Astrocyte (in vitro differentiated cells and primary cell): Measurements from ENCODE around the gene HHLA2. TPM values are rescaled to one million over a fixed set of nuclear protein-coding genes. Genes with fewer than 3 reads are reported as not detected.
"Not testable (repeated sequence)": the region's sequence is repeated elsewhere in the genome, so short reads cannot be mapped to it uniquely, and the experiment has no call there.

Source experiments
- DNase-seq: peaks from one replicate; pipeline ENCODE4 v3.0.0-alpha.2; 2010; ENCODE audit warnings: low read depth
- FAIRE-seq: peaks from 2 replicates; lab custom pipeline; 2011; peaks lifted over from hg19 to GRCh38; lab: Jason Lieb, UNC
- H2AFZ ChIP-seq: 2 replicates; pipeline ENCODE4 v1.6.0; 2012; ENCODE audit warnings: low read depth, low read length, inconsistent platforms
- H3K27ac ChIP-seq: 2 replicates; pipeline ENCODE4 v1.5.1; 2011; ENCODE audit warnings: low read depth, low read length, inconsistent platforms
- H3K27me3 ChIP-seq: 2 replicates; pipeline ENCODE4 v1.6.0; 2011; ENCODE audit warnings: low read length, inconsistent platforms; ENCODE audit not compliant: insufficient read depth
- H3K36me3 ChIP-seq: 2 replicates; pipeline ENCODE4 v1.5.1; 2011; ENCODE audit warnings: low read length, inconsistent platforms; ENCODE audit not compliant: insufficient read depth
- H3K4me1 ChIP-seq: 2 replicates; pipeline ENCODE4 v1.5.1; 2011; ENCODE audit warnings: low read length, inconsistent platforms; ENCODE audit not compliant: insufficient read depth
- H3K4me2 ChIP-seq: 2 replicates; pipeline ENCODE4 v1.6.0; 2012; ENCODE audit warnings: low read length, inconsistent platforms
- H3K4me3 ChIP-seq: 2 replicates; pipeline ENCODE4 v1.5.1; 2011; ENCODE audit warnings: low read depth, mild to moderate bottlenecking, low read length, inconsistent platforms; ENCODE audit not compliant: insufficient read depth
- H3K79me2 ChIP-seq: 2 replicates; pipeline ENCODE4 v1.6.0; 2012; ENCODE audit warnings: mild to moderate bottlenecking, low read length, inconsistent platforms; ENCODE audit not compliant: insufficient read depth
- H3K9ac ChIP-seq: 2 replicates; pipeline ENCODE4 v1.6.0; 2012; ENCODE audit warnings: mild to moderate bottlenecking, low read length, inconsistent platforms
- H3K9me3 ChIP-seq: 2 replicates; pipeline ENCODE4 v1.5.1; 2012; ENCODE audit warnings: low read depth, mild to moderate bottlenecking, low read length, inconsistent platforms; ENCODE audit not compliant: insufficient read depth
- H4K20me1 ChIP-seq: 2 replicates; pipeline ENCODE4 v1.6.0; 2012; ENCODE audit warnings: low read length, inconsistent platforms; ENCODE audit not compliant: insufficient read depth
- H3K27ac Mint-ChIP-seq: one replicate; pipeline ENCODE4 v1.8.0; 2021; ENCODE audit warnings: mild to moderate bottlenecking, mixed read lengths; ENCODE audit not compliant: unreplicated experiment
- H3K27me3 Mint-ChIP-seq: one replicate; pipeline ENCODE4 v1.8.0; 2021; ENCODE audit warnings: low read depth, mixed read lengths; ENCODE audit not compliant: unreplicated experiment
- H3K36me3 Mint-ChIP-seq: one replicate; pipeline ENCODE4 v1.8.0; 2021; ENCODE audit warnings: low read depth, mixed read lengths; ENCODE audit not compliant: unreplicated experiment
- H3K4me1 Mint-ChIP-seq: one replicate; pipeline ENCODE4 v1.8.0; 2021; ENCODE audit warnings: low read depth, mixed read lengths; ENCODE audit not compliant: unreplicated experiment
- H3K4me3 Mint-ChIP-seq: one replicate; pipeline ENCODE4 v1.8.0; 2021; ENCODE audit warnings: mild to moderate bottlenecking, moderate library complexity, mixed read lengths; ENCODE audit not compliant: unreplicated experiment
- H3K9me3 Mint-ChIP-seq: one replicate; pipeline ENCODE4 v1.8.0; 2021; ENCODE audit warnings: mild to moderate bottlenecking, mixed read lengths; ENCODE audit not compliant: unreplicated experiment
- EZH2 ChIP-seq: IDR thresholded peaks from 2 replicates; pipeline ENCODE4 v1.6.1; 2012; ENCODE audit warnings: mild to moderate bottlenecking, low read length, inconsistent platforms; ENCODE audit not compliant: insufficient read depth
- total RNA-seq: library from RNA; stranded (reverse); gene quantifications from 2 replicates; pipeline ENCODE4 v1.2.1, GENCODE V29; 2021
- TF ChIP-seq, protein P1 (sequence below): IDR thresholded peaks from 2 replicates; pipeline ENCODE4 v1.5.1; 2011; ENCODE audit warnings: low read depth, mild to moderate bottlenecking, inconsistent platforms, low read length, moderate library complexity; ENCODE audit not compliant: insufficient read depth

HHLA2 gene
- total RNA-seq, 1 donor from 2014 or later, result not detected

- H4K20me1 ChIP-seq, result no peaks in the 10 kb centered on the region
- H3K4me3 ChIP-seq, result no peak overlapping the region
- Mint-ChIP-seq H3K27me3 (no peaks in the 10 kb centered on the region), H3K9me3 (no peaks in the 10 kb centered on the region), H3K4me1 (no peaks in the 10 kb centered on the region), H3K27ac (no peak overlapping the region), H3K36me3 (no peaks in the 10 kb centered on the region), H3K4me3 (no peak overlapping the region)
- H3K4me1 ChIP-seq, result no peaks in the 10 kb centered on the region
- no peaks in the 10 kb centered on the region for H3K9me3 ChIP-seq
- TF ChIP-seq, protein P1, sequence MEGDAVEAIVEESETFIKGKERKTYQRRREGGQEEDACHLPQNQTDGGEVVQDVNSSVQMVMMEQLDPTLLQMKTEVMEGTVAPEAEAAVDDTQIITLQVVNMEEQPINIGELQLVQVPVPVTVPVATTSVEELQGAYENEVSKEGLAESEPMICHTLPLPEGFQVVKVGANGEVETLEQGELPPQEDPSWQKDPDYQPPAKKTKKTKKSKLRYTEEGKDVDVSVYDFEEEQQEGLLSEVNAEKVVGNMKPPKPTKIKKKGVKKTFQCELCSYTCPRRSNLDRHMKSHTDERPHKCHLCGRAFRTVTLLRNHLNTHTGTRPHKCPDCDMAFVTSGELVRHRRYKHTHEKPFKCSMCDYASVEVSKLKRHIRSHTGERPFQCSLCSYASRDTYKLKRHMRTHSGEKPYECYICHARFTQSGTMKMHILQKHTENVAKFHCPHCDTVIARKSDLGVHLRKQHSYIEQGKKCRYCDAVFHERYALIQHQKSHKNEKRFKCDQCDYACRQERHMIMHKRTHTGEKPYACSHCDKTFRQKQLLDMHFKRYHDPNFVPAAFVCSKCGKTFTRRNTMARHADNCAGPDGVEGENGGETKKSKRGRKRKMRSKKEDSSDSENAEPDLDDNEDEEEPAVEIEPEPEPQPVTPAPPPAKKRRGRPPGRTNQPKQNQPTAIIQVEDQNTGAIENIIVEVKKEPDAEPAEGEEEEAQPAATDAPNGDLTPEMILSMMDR, result no peak
- TF ChIP-seq EZH2, result no peak
- DNase-seq (no peak), FAIRE-seq (no peak)
- H3K9ac ChIP-seq, result no peak overlapping the region
- no peaks in the 10 kb centered on the region for H3K79me2 ChIP-seq
- H3K27me3 ChIP-seq, result no peaks in the 10 kb centered on the region
- no peaks in the 10 kb centered on the region for H3K36me3 ChIP-seq
- no peak overlapping the region for H2AFZ ChIP-seq
- no peak overlapping the region for H3K27ac ChIP-seq
- no peak overlapping the region for H3K4me2 ChIP-seq
Measured at GRCh38 chr3:108251844-108252243, 44.5 kb upstream of the HHLA2 start.

DNA sequence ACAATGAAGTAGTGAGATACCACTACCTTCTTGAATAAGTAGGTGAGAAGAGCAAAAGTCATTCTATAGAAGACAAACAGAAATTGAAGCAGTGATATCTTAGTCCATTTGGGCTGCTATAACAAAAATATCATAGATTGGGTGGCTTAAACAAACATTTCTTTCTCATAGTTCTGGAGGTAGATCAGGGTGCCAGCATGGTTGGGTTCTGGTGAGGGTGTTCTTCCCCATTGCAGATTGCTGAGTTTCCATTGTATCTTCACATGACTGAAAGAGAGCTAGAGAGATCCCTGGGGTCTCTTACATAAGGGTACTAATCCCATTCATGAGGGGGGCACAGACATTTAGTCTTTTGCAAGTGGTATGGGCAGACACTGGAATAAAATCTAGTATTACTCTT, 41.2 kb upstream of the HHLA2 start:
- no peaks in the 10 kb centered on the region for H3K9me3 ChIP-seq
- H3K4me2 ChIP-seq, result no peak overlapping the region
- H3K4me1 ChIP-seq, result no peaks in the 10 kb centered on the region
- no peak overlapping the region for H3K4me3 Mint-ChIP-seq
- DNase-seq, result no peak
- no peak overlapping the region for H2AFZ ChIP-seq
- no peaks in the 10 kb centered on the region for H4K20me1 ChIP-seq
- no peak overlapping the region for H3K9ac ChIP-seq
- H3K36me3 Mint-ChIP-seq, result no peaks in the 10 kb centered on the region
- no peaks in the 10 kb centered on the region for H3K4me1 Mint-ChIP-seq
- no peaks in the 10 kb centered on the region for H3K79me2 ChIP-seq
- no peaks in the 10 kb centered on the region for H3K27me3 ChIP-seq
- H3K27ac ChIP-seq, result no peak overlapping the region
- FAIRE-seq, result no peak
- TF ChIP-seq EZH2, result no peak
- TF ChIP-seq, protein P1, result no peak
- H3K9me3 Mint-ChIP-seq, result no peaks in the 10 kb centered on the region
- H3K27me3 Mint-ChIP-seq, result no peaks in the 10 kb centered on the region
- no peak overlapping the region for H3K4me3 ChIP-seq
- no peaks in the 10 kb centered on the region for H3K36me3 ChIP-seq
- H3K27ac Mint-ChIP-seq, result no peak overlapping the region

- DNase-seq, H3K27ac ChIP-seq, H3K36me3 Mint-ChIP-seq, H3K27ac Mint-ChIP-seq, H3K9ac ChIP-seq, FAIRE-seq, H3K9me3 Mint-ChIP-seq, H3K4me3 ChIP-seq, H3K4me2 ChIP-seq, H3K36me3 ChIP-seq, H3K27me3 Mint-ChIP-seq, H2AFZ ChIP-seq, H3K9me3 ChIP-seq, H4K20me1 ChIP-seq, H3K27me3 ChIP-seq, H3K4me3 Mint-ChIP-seq, H3K4me1 ChIP-seq, H3K79me2 ChIP-seq, H3K4me1 Mint-ChIP-seq: not testable (repeated sequence)
Measured at GRCh38 chr3:108264534-108265298, 31.6 kb upstream of the HHLA2 start.

DNA sequence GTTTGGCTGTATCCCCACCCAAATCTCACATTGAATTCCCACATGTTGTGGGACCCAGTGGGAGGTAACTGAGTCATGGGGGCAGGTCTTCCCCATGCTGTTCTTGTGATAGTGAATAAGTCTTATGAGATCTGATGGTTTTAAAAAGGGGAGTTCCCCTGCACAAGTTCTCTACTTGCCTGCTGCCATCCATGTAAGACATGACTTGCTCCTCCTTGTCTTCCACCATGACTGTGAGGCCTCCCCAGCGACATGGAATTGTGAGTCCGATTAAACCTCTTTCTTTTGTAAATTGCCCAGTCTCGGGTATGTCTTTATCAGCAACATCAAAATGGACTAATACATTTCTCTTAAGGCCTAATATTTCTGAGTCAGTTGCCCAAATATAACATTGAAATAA, 28.1 kb upstream of the HHLA2 start:
- not testable (repeated sequence) for H4K20me1 ChIP-seq, DNase-seq, H2AFZ ChIP-seq, H3K9me3 ChIP-seq, H3K79me2 ChIP-seq, H3K27me3 ChIP-seq, H3K36me3 Mint-ChIP-seq, H3K4me1 ChIP-seq, H3K27ac ChIP-seq, H3K4me3 ChIP-seq, H3K27me3 Mint-ChIP-seq, H3K4me2 ChIP-seq, H3K36me3 ChIP-seq, FAIRE-seq, H3K4me1 Mint-ChIP-seq, H3K9ac ChIP-seq, H3K9me3 Mint-ChIP-seq, H3K4me3 Mint-ChIP-seq, H3K27ac Mint-ChIP-seq
